OCI-LY7 (cell line): ENCODE results near the gene PFKFB4.

Experiments
- CTCF ChIP-seq: fragments of 200-600 bp; sonication (generic); conservative IDR thresholded peaks from 2 replicates; pipeline ENCODE4 v1.5.1; 2014; ENCODE audit warnings: mild to moderate bottlenecking, antibody characterized with exemption, low read length, moderate library complexity, mixed read lengths
- EZH2phosphoT487 ChIP-seq: fragments of 200-600 bp; sonication (generic); IDR thresholded peaks from 2 replicates; pipeline ENCODE4 v1.6.1; 2018; ENCODE audit warnings: low read depth, borderline replicate concordance, mild to moderate bottlenecking, mixed run types, antibody characterized with exemption, low read length, moderate library complexity, mixed read lengths

- no peak for TF ChIP-seq CTCF
- TF ChIP-seq EZH2phosphoT487 = no peak
These were observed 8.6 kb upstream of the PFKFB4 start for GRCh38 chr3:48565186-48565585.
